HG02943 (cell line): ENCODE measurements around the gene AKAP6.

ENCODE experiments used
- ATAC-seq: cut with Tn5 transposase; IDR thresholded peaks from one replicate; pipeline ENCODE4 v1.9.1; 2021; ENCODE audit warnings: mild to moderate bottlenecking, low read depth, moderate library complexity; ENCODE audit not compliant: unreplicated experiment

Gene AKAP6

DNA sequence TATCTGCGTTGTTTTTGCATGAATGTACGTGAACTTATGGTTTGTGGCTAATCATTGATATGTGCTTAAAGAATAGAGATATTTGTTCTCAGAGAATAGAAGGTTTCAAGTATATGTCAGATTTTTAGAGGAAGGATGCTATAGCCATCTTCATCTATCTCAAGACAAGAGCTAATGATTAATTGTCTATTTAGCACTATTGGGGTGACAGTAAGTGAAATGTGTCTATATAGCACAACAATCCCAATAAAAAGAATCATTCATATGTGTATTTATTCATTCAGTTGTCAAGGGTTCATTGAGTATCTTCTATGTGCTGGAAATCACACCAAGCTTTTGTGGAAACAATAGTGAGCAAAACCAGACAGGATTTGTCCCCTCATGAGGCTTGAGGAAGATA is 310.1 kb downstream of the AKAP6 start:
- no peak for ATAC-seq

DNA sequence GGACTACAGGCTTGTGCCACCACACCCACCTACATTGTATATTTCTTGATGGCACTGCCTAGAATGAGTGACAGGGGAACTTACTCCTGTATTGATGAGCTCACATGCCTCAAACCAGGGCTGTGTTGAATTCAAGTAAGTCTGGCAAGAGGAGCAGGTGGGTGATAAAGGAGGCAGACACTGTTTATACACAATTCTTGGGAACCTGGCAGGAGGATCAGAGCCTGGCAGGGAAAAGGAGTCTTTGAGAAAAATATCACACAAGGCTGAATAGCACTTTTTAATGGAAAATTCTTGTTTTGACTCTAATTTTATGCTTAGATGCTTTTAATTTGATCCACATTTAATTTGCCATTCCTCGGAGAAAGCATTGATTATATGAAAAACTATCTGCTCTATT is 316.5 kb downstream of the AKAP6 start:
- ATAC-seq, result no peak

DNA sequence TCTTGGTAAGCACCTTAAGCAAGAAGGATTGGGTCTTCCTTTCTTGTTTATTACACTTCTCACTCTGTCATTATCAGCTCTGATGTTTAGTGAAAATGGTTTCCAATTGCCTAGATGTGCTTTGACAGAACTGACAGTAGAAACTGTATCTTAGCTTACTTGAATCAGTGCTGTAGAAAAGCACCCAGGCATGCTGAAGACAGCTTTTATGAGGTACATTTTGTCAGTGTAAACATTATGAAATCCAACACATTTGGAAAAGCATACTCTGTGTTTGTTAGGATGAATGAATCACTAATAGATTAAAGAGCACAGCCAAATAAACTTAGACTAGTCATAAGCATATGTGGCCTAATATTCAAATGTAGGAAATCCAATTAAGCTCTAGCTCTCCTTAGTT is 319.3 kb downstream of the AKAP6 start:
- no peak for ATAC-seq

DNA sequence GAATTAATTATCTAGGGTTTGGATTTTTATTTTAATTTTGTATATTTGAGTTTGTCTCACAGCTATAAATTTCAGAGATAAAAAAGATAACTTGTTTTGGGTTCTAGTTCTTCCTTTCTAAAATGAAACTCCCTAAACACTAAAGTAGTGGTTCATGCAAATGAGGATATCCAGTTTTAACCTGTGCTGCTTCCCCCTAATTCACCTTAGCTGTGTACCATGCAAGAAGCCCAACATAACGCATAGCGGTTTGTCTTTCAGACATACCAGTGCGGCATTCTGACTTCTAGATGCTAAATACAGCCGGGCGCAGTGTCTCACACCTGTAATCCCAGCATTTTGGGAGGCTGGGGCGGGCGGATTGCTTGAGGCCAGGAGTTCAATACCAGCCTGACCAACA is 320.9 kb downstream of the AKAP6 start:
- ATAC-seq, result no peak

DNA sequence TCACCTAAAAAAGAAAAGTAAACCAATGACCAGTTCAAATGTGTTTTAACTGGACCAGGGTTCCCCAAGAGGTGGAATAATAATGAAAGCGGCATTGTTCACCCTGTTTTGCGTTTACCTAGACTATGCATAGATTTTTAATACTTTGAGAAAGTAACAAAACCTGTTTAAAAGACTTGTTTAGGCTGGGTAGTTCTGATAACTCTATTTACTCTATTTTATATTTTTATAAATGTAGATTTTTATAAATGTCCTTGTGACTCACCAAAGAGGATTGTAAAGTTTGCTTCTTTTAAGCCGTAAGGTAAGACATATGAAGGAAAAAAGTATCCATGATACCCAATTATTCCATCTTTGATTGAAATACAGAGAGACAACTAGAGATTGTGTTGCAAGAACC is 321.6 kb downstream of the AKAP6 start:
- no peak for ATAC-seq

DNA sequence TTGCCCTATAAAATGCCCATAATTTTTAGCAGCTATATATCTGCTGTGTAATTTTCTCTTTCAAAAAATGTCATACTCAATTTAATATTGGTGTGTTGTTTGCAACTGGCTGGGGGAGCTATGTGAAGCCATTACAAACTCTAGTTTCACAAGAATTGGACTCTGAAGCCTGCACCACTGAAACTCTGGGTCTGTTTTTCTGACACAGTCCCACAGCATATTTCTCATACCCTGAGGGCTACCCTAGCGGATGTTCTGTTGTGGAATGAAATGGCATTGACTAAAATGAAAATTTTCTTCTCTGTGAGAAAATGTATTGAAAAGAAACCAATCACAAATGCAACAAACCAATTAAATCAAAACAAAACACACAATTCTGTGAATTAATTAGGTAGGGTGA is 325.0 kb downstream of the AKAP6 start:
- no peak for ATAC-seq

DNA sequence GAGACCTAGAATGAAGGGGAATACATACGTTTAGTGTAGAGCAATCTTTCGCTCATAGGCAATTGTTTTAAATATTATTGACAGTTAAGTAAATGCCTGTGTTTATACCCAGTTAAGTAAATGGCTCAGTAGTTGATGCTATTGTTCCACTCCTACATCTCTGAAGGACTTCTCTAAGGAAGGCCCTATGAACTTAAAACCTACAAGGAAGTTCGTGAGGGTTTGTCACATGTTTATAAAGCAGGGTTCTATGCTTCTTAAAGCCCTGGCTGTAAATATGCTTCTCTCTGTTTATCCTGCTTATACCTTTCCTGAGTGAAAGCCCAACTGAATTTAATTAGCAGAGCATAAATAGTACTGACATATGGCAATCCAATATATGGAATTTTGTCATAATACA is 327.5 kb downstream of the AKAP6 start:
- no peak for ATAC-seq

DNA sequence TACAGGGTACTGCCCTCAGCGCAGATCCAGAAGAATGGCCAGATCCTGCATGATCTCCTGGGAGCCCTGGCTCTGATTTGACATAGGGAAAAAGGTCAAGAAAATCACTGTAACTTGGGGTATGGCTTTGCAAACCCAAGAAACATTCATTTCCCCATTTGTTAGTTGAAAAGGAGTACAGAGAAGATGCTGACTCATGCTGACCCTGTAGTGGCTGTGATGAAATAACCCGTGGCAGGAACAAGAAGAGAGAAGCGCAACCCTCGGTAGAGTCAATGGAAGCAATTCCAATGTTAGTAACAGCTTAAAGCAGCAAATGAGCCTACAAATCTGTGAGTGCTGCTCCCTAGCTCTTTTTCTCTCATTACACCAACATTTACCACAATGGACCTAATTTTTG is 328.0 kb downstream of the AKAP6 start:
- no peak for ATAC-seq

DNA sequence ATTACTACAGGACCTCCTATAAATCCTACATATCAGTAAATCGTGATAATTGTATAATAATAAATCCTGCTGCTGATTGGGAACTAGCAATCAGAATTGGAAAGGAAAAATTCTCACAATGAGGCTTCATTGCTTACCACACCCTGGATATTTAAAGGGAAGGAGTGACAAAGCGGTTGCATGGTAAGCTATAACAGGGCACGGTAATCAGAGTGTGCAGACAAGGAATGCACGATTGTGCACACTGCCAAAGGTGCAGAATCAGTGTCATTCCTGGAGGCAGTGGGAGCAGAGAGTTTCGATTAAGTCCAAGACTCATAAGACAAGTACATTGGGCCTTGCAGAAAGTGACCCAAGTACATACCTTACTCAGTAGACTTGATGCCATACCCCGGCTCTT is 332.1 kb downstream of the AKAP6 start:
- ATAC-seq, result no peak

DNA sequence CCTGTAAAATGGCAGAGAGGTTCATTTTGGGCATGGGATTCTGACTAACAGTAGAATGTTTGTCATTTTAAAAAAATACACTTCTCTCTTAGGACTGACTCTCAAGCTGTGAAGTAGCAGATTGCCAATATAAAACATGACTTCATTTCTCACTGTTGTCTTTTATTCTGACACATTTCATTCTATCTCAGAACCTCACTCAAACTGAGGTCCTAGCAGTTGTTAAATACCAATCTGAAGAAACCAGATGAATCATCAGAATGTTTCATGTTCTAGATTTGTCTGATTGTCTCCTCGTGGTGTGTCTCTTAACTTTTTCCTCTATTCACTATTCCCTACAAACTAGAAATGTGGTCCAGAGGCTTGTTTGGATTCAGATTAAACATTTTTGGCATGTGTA is 333.1 kb downstream of the AKAP6 start:
- ATAC-seq, result no peak

DNA sequence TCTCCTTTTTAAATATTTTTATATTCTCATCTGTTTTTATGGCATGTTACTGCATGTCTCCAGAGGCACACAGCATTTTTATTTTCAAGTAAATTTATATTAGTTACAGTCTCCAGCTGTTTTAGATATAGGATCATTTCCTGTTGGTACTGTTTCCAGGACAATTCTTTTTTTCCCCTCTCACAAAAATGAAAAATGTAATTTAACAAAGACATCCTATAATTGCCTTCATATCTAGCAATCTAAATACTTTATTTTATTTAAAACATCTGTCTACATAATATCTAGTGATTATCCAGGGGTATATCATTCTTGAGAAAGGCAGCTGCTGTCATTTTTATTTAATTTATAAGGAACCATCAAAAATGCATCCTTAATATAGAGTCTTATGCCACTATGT is 337.2 kb downstream of the AKAP6 start:
- ATAC-seq, result no peak

DNA sequence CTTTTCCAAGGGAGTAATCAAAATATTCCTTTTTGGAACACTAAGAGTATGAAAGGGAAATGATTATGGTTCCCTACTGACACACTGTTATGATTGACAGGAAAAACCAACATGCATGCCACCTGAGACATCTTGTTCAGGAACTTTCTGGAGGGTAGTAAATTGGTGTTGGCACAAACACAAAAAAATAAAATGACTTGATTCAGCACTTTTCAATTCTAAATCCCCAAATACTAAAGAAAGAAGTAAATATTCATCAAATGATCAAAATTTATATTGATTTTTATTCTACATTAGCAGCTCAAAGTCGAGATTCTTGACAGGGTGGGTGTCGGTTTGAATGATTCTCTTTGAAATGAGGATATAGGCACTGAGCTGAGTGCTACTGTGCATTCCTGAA is 338.2 kb downstream of the AKAP6 start:
- ATAC-seq, result no peak

DNA sequence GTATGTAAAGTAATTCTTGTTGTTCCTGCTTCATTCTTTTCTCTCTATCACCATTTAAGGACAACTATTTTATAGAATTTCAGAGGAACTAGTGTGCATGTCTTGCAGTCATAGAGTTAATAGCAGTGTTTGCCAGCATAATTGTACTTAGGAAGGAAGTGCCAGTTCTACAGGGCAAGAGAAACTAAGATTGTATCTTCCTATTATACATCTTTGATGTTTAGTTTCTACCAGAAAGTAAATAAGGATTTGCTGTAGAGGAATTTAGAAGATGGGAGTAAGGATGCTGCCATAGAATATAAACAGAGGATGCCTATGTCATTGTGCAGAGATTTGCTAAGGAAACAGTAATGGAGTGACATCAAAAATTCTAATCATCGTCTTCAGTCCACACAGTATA is 338.7 kb downstream of the AKAP6 start:
- no peak for ATAC-seq

DNA sequence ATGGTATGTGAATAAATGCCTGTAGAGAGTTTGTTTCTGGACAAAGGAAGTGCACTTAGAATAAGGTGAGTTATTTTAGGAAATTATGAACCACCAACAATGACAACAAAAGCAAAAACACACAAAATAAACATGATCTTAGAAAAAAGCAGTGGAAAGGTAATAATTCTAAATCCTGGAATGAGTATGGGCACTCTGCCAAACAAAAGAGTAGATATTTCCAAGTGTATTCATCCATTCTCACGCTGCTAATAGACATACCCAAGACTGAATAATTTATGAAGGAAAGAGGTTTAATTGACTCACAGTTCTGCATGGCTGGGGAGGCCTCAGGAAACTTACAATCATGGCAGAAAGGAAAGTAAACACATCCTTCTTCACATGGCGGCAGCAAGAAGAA is 340.3 kb downstream of the AKAP6 start:
- no peak for ATAC-seq

DNA sequence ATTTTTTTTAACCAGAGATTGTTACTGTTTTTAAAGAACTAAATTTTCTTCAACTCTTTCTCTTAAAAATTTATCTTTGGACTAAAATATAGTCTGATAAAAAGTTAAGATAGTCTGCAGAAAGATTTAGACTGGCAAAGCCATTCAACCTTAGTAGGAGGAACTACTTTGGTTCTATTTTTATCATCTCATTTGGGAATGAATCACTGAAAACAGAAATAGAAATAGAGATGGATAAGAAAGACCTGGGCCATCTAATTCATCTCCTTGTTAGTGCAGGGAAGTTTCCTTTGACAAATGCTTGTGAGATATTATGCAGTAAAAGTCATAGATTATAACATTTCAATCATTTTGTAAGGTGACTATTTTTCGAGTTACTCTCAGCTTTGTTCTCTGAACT is 346.3 kb downstream of the AKAP6 start:
- no peak for ATAC-seq

DNA sequence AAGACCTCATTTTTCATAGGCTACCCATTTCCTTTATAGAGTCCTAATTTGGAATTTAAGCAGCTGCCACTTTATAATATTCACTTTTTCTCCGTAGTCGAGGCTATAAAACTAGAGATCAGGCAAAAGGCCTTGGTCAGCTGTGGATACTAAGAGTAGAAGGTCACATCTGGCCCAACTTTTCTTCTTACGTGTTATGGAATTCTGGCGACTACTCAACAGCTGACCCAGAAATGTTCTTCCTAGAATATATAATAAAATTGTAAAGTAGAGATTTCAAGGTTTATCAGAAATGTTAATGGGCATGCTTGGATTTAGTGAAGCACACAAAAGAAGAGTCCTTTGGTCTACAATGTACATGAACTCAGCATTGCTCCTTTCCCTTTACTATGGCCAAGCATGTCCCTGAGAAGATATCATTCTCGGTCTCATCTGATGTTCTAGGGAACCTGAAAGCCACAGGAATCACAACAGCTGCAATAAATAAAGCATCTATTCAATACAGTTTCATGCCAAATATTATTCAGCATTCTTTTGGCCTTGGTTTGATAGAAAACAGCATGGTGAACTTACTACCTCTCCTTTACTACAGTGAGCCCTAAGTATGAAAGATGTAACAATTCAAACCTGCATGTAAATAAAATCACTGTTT is 348.2 kb downstream of the AKAP6 start:
- no peak for ATAC-seq

DNA sequence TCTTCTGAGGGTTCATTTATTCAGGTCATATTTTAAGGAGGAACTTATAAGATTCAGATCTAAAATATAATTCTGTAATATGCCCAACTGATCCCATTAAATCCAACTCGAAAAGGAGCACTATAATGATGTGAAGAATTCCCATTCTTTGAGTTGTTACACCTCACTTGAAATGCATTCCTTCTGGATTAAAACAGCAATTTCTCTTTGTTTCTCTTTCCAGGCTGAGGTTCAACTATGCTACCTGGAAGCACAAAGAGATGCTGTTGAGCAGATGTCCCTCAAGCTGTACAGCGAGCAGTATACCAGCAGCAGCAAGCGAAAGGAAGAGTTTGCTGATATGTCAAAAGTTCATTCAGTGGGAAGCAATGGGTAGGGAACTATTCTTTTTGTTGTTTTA is 349.0 kb downstream of the AKAP6 start:
- no peak for ATAC-seq

DNA sequence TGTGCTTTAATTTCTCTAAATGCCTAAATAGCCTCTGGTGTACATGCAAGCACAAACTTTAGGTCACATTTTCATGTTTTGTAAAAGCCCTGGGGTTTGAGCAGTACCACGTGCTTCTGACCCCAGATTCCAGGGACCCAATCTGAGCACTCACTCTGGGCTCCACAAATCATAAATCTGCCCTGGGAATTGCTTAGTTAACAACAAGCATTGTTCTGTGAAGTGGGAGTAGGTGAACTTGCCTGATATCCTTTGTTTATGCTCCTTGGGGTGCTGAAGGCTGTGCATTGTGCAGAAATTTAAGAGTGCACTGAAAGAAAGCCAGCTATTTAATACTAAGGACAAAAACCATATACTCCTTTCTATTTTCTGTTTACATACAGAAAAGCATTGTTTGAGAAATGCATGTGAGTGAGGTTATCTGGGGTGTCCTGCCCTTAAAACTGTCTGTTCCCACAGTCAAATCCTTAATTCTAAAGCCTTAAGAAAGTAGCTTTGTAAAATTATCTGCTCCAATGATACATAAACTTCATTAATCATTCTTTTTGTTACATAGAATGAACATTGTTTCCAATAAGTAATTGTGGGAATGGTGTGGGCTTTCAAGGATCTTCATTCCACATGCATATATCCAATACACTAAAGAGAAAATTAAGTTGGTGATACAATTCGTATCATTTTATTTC is 351.0 kb downstream of the AKAP6 start:
- ATAC-seq, result no peak

DNA sequence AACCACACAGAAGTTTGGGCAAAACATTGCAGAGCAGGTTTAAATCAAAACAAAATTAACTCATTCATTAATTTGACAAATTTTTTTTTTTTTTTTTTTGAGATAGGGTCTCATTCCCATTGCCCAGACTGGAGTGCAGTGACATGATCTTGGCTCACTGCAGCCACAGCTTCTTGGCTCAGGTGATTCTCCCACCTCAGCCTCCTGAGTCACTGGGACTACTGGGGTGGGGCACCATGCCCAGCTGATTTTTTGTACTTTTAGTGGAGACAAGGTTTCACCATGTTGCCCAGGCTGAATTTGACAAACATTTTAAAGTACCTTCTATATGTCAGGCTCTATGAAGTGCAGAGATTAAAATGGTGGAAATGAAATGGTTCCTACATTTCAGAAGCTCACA is 352.5 kb downstream of the AKAP6 start:
- no peak for ATAC-seq

DNA sequence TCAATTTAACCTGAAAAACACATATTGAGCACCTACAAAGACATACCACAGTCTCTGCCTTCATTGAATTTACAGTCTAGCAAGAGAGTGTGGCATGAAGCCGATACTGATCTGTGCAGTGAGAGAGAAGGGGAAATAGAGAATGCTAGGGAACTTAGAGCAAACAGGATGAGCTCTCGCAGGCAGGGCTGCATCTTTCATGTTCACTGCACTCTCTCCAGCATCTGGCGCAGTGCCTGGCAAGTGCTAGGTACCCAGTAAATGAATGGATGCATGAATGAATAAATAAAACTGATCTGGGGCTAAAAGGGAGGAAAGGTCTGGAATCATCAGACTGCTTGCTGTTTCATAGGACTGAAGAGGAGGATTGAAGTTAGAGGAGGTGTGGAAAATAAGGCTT is 353.1 kb downstream of the AKAP6 start:
- no peak for ATAC-seq

DNA sequence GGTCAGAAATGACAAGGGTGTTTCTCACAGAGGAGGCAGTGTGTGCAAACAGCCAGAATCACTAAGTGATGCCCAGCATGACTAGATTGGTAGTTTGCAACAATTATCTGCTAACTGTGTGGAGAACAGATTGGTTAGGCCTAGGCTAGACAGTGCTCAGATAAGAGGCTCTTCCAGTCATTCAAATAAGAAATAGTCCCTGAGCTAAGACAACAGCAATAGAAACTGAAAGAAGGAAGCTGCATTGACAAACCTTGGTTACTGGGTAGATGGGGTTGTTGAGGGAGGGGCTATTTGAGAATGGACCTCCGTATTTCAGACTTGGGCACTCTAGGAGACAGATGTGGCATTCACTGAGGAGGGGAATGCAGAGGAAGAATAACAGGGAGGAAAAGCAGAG is 354.6 kb downstream of the AKAP6 start:
- no peak for ATAC-seq

DNA sequence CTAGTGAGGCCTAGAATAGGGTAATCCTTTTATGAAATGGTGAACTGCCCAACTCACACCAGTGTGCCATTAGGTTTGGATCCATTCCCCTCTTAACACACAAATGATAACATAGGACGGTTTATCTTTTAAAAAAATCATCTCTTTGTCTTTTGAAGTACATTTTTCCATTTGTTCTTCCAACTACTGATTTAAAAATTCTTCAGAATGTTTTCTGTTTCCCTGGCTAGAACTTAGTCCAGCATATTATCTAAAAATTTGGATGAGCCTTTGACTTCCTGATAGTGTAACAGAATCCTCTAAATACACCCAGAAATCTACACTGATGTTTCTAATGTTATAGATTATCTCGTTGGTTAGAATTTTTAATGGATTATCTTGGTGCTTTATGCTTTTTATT is 359.8 kb downstream of the AKAP6 start:
- ATAC-seq, result no peak

DNA sequence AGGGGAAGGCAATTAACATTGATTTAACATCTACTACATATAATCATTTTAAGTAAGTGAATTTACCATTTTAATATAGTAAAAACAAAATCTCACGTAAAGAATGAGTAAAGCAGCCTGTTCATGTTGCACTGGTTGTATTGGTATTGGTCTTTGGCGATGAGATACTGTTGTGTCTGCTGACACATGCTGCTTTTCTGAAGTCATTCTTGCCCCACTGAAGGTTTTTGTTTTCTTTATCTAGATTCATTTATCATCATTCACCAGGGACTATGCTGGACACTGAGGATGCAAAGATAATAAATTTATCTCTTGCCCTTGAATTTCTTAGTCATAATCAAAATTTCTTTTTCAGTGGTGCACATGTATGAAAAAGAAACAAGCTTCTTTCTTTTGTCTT is 363.3 kb downstream of the AKAP6 start:
- ATAC-seq, result no peak
